Spleen (tissue), 7 donors: ENCODE data around the gene HLA-DMB.

Experiments used
- CTCF ChIP-seq, 11 experiments: fragments of 200-600 bp in 7 of 11; fragments of 450-650 bp in 4 of 11; sonication (generic) in 4 of 11; IDR thresholded peaks in 8 of 11; conservative IDR thresholded peaks in 3 of 11; 1 replicate in 7 of 11; 2 replicates in 4 of 11; pipeline versions ENCODE4 v1.4.0 to v1.8.0; 2016 to 2021; ENCODE audit warnings: antibody characterized with exemption in 11 of 11, inconsistent platforms in 4 of 11, mild to moderate bottlenecking in 1 of 11
- POLR2A ChIP-seq, 3 donors: fragments of 450-650 bp; IDR thresholded peaks; one replicate each; pipeline ENCODE4 v1.5.1; 2017; ENCODE audit warnings: antibody characterized with exemption in 3 of 3, mild to moderate bottlenecking in 1 of 3
- donor health status: DM: no; HTN: no; CAD: no; lungs with moderate emphysema.
- donor health status: DM: no; HTN: no; CAD: no.
- donor health status: DM: no; HTN: no; CAD: no.

- TF ChIP-seq POLR2A (IDR thresholded peaks at IDR 0.05) (no peak), CTCF (IDR thresholded peaks at IDR 0.05 in 8 of 11, conservative IDR thresholded peaks at IDR 0.05 in 3 of 11) (no peak)
These were observed 3.6 kb downstream of the HLA-DMB start for GRCh38 chr6:32937230-32937633.
